Erythroblast (primary cell): ENCODE results near the gene DOCK8.

Experiments
- GATA1 ChIP-seq: IDR thresholded peaks from 2 replicates; pipeline ENCODE4 v1.6.1; 2011; ENCODE audit warnings: low read depth, mild to moderate bottlenecking, control low read depth, low read length, moderate library complexity
- POLR2A ChIP-seq: IDR thresholded peaks from 2 replicates; pipeline ENCODE4 v1.6.1; 2011; ENCODE audit warnings: mild to moderate bottlenecking, low read length

GRCh38 chr9:431701-432100 is 217.0 kb downstream of the DOCK8 start:
- TF ChIP-seq POLR2A (no peak), GATA1 (no peak)
